SKM-1 treated with dmso at 0.1 percent for 144 hours (cell line): ENCODE results near the gene CRTC3.

ENCODE experiments used
- DNase-seq: peaks from one replicate; lab custom pipeline; 2025; ENCODE audit not compliant: unreplicated experiment; lab: John Stamatoyannopoulos, UW

Gene CRTC3

DNA sequence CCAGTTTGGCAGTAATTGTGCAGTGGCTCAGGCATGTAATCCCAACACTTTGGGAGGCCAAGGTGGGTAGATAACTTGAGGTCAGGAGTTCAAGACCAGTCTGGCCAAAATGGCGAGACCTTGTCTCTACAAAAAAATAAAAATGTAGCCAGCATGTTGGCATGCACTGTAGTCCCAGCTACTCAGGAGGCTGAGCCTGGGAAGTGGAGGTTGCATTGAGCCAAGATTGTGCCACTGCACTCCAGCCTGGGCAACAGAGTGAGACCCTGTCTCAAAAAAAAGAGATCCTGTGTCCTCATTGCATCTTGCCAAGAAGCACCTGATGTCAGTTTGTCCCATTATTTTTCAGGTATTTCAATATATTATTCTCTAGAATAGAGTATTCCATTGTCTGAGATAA, 61.8 kb downstream of the CRTC3 start:
- no peak for DNase-seq

GRCh38 chr15:90592131-90592881, 62.6 kb downstream of the CRTC3 start:
- DNase-seq = no peak

DNA sequence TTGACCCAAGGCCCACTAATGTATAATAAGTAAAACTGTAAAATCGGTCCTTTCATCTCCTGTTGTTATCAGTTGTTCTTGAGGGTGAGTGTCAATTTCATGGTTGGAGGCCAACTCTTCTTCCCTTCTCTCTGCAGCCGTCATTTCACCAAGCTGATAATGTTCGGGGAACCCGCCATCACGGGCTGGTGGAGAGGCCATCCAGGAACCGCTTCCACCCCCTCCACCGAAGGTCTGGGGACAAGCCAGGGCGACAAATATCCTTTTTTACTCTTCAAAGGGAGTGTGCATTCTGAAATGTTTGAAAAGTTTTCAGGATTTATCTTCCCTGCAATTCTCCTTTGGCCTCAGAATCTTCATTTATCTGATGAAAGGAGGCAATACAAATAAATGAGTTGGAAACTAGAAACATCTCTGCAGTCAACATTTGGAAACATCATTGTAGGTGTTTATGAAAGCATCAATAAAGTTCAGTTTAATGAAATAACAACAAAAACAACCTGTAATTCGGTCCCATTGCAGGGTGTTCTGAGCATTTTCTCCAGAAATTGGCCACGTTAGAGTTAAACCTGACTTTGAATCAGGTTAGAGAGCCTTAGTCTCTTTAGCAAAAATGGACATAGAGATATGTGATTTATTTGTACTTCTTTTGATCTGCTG, 63.9 kb downstream of the CRTC3 start:
- DNase-seq = no peak

GRCh38 chr15:90594301-90594738, 64.6 kb downstream of the CRTC3 start:
- no peak for DNase-seq

DNA sequence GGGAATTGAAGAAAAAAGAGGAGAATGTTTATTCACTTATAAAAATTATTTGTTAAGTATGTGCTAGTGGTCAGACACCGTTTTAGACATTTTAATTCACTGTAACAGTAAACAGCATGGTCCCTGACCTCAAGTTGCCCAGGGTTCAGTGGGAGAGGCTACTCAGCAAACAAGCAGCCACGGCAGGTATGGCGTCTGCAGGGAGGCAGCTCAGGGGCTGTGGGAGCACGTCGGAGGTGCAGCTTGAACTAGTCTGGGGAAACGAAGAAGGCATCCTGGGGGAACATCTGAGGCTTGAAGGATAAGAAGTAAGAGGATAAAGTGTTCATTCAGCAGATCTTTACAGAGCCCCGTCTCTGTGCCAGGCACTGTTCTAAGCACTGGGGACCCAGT, 66.0 kb downstream of the CRTC3 start:
- DNase-seq = no peak

- no peak for DNase-seq
Observed at GRCh38 chr15:90596943-90597342, 67.2 kb downstream of the CRTC3 start.

- no peak for DNase-seq
Observed at GRCh38 chr15:90597577-90597976, 67.9 kb downstream of the CRTC3 start.

- no peak for DNase-seq
Observed at GRCh38 chr15:90598031-90598577, 68.4 kb downstream of the CRTC3 start.

- DNase-seq = no peak
Observed at GRCh38 chr15:90598679-90599078, 69.0 kb downstream of the CRTC3 start.

DNA sequence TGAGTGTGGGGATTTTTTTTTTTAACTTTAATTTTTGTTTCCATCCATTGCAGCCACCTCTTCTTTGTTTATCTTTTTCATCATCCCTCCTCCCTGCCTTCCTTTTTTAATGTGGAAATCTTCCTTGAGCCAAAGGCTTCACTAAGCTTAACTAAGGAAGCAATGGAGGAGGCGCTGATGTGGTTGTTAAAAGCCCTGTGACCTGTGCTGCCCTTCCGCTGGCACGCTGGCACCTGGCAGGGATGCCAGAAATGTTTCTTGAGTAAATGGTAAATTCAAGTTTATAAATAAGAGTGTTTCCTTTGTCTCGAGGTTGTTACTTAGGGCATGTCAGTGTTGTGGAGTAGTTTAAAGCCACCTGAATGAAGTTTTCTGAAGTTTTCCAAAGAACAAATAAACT, 69.4 kb downstream of the CRTC3 start:
- DNase-seq = no peak

GRCh38 chr15:90599644-90600043, 69.9 kb downstream of the CRTC3 start:
- no peak for DNase-seq

- DNase-seq = no peak
Observed at GRCh38 chr15:90600954-90601353, 71.2 kb downstream of the CRTC3 start.

DNA sequence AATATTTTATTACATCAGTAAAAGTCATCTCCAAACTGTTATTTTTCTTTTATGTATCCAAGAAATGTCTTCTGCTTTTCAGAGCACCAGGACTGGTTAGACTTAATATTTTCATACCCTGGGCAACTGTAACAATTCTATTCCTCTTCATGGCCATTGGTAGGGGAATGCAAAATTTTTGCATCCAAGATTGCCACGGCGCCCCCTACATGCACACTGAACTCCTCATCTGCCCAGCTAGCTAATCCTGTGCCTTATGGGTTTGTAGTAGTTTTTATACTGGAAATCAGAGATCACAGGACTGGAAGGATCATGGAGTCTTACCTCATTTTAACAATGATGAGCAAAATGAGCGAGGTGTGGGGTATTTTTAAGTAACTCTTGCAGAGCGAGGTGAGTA, 74.2 kb downstream of the CRTC3 start:
- peak; percentile 23 for DNase-seq

- no peak for DNase-seq
Observed at GRCh38 chr15:90606641-90607040, 76.9 kb downstream of the CRTC3 start.

- DNase-seq = no peak
Observed at GRCh38 chr15:90607361-90607760, 77.6 kb downstream of the CRTC3 start.

DNA sequence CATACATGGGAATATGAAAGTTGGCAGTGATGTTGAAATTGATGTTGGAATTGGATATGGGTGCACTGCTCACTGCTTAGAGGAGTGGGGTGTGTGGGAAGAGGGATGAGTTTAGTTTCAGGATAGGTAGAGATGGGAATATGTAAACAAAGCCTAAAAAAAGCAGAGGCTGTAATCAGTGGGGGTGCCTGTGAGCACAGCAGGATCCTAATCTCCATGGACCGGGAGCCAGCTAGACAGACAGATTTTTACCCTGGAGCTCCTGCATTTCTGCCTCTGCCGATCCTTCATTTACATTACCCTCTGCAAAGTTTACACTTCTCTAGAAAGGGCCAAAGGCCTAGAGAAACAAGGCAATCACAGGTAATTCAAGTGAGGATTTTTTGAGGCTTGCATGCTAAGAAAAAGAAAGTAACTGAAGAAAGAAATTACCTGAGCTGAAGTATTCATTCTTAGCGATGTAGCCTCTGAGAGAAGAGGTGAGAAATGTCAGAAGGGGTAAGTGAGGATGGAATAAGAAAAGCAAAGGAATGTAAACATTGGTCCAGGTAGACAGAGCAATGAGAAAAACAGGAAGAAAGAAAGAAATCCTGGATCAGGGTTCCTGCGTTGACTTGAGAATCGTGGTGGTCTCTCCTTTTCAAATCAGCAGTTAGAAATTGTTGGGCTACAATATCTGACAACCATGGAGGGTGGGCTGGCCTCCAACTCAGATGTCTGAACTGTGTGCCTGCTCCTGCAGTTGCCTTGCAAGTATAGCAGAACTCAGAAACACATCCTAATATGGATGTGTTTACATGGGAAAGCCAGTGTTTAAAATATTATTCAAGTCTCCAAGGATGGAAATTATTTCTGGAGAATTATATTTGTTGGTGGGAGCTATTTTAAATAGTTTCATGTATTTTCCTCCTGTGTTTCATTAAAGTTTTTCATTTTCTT, 79.8 kb downstream of the CRTC3 start:
- DNase-seq = no peak

DNA sequence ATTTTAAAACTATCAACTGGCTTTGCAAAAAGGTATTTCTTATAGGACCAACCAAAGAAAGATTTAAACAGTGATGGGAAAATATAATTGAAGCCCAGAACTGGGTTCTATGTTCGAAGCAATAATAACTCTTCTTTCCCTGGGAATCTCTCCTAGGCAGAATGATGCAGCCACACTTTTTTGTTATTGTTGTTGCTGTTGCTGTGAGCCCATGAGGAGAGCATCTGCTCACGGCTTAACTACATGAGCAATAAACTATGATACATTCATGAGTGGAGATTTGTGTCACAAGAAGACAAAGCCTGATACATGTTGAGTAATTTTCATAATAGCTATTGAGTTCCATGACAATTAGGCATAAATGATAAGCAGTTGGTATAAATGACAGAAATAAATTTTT, 80.5 kb downstream of the CRTC3 start:
- DNase-seq = no peak

DNA sequence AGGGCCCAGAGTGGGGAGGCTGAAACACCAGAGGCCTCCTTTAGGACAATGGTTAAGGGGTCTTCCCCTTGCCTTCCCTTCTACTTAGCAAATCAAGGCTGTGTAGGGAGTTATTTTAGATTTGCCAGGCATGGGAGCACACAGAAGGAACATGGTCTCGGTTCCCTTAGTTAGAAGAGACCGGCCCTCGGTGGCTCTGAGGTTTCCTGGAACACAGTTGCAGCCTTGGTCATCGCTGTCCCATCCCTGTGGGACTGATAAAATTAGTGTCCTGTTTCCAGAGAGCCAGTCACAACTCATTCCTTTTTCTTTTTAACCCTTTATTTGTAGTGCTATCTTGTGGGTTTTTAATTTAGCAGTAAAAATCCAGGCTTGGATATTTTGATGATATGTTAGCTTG, 81.4 kb downstream of the CRTC3 start:
- no peak for DNase-seq

DNA sequence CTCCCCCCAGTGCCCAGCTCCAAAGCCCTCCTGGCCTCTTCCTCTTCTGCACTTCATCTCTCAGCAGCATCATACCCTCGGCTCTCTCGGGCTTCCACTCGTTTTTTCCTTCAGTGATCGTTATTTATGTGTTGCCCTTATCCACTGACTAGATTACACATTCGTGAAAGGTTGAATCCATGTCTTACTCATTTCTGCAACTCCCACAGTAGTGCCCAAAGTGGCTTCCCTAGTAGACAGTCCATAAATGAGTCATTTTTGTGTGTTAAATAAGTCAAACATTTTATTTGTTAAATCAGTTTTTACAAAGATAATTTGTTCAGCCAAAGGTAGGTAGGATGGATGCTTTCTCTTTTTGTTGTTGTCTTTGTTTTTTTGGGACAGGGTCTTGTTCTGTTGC, 87.4 kb downstream of the CRTC3 start:
- DNase-seq = no peak

GRCh38 chr15:90617668-90618097, 88.0 kb downstream of the CRTC3 start:
- no peak for DNase-seq
